GM19025 (cell line): ENCODE measurements around the gene DBH.

Experiments
- ATAC-seq: cut with Tn5 transposase; IDR thresholded peaks from one replicate; pipeline ENCODE4 v1.9.1; 2021; ENCODE audit warnings: mild to moderate bottlenecking, low read depth, moderate library complexity; ENCODE audit not compliant: unreplicated experiment

DBH gene

DNA sequence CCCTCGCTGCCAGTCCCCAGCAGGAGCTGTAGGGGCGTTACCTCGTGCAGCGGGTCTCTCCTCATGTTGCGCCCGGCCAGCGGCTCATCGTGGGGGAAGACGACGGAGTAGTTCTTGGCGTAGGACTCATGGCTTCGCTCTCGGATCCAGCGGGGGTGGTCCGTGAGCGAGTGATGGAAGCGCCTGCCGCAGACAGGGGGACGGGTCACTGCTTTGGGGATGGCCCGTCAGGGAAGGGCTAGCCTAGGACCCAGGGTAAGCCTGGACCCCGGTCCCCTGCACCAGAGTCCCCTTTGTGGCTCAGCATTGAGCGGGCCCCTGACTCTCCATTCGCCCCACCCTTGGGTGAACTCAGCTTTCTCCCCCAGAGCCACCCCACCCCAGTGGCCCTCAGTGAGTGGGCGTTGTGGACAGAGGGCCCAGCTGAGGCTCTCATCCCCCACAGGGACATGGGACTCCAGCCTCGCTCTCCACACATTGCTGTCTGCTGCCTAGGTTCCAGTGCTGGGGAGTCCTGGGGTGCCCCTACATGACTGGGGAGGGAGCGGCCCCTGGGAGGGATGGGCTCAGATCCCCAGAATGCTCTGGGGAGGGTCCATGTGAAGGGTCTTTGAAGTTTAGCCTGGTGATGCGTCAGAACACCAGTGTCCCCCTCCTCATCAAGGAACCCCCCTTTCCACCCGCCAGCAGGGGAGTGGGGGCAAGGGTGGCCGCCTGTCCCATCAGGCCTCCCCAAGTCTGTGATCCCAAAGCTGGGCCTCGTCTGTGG is 72.3 kb downstream of the DBH start:
- no peak for ATAC-seq
